KMS-11 (cell line): ENCODE results near the gene ASMTL.
"Not testable (repeated sequence)": the region's sequence is repeated elsewhere in the genome, so short reads cannot be mapped to it uniquely, and the experiment has no call there.

ENCODE experiments used
- H2AFZ ChIP-seq: fragments of 200-600 bp; sonication (generic); 2 replicates; pipeline ENCODE4 v1.6.1; 2016; ENCODE audit warnings: antibody characterized with exemption, mixed run types, low read depth
- H3K27ac ChIP-seq: fragments of 200-600 bp; sonication (generic); 2 replicates; pipeline ENCODE4 v1.6.1; 2016; ENCODE audit warnings: mild to moderate bottlenecking, mixed run types
- H3K27me3 ChIP-seq: fragments of 200-600 bp; sonication (generic); 2 replicates; pipeline ENCODE4 v1.6.1; 2017; ENCODE audit warnings: mild to moderate bottlenecking, low read depth, mixed run types, moderate library complexity; ENCODE audit not compliant: insufficient read depth
- H3K36me3 ChIP-seq: fragments of 200-600 bp; sonication (generic); 2 replicates; pipeline ENCODE4 v1.6.1; 2017; ENCODE audit warnings: mild to moderate bottlenecking, mixed run types; ENCODE audit not compliant: insufficient read depth
- H3K4me1 ChIP-seq: fragments of 200-600 bp; sonication (generic); 2 replicates; pipeline ENCODE4 v1.6.1; 2016; ENCODE audit warnings: mild to moderate bottlenecking, low read depth, mixed run types; ENCODE audit not compliant: poor library complexity, severe bottlenecking
- H3K4me2 ChIP-seq: fragments of 200-600 bp; sonication (generic); 2 replicates; pipeline ENCODE4 v1.7.0; 2016; ENCODE audit warnings: mild to moderate bottlenecking, mixed run types
- H3K4me3 ChIP-seq: fragments of 200-600 bp; sonication (generic); IDR thresholded peaks from 2 replicates; pipeline ENCODE4 v1.6.1; 2017; ENCODE audit warnings: low read depth, low read length, mixed read lengths; ENCODE audit not compliant: insufficient read depth
- H3K79me2 ChIP-seq: fragments of 200-600 bp; sonication (generic); 2 replicates; pipeline ENCODE4 v1.6.1; 2016; ENCODE audit warnings: low read depth, mixed run types; ENCODE audit not compliant: insufficient read depth
- H3K9ac ChIP-seq: fragments of 200-600 bp; sonication (generic); 2 replicates; pipeline ENCODE4 v1.6.1; 2016; ENCODE audit warnings: mild to moderate bottlenecking, mixed run types
- H4K20me1 ChIP-seq: fragments of 200-600 bp; sonication (generic); 2 replicates; pipeline ENCODE4 v1.6.1; 2016; ENCODE audit warnings: mild to moderate bottlenecking, mixed run types; ENCODE audit not compliant: insufficient read depth
- TF ChIP-seq, protein P1 (sequence below): fragments of 200-600 bp; sonication (generic); conservative IDR thresholded peaks from 2 replicates; pipeline ENCODE4 v1.6.1; 2017; ENCODE audit warnings: low read depth, mild to moderate bottlenecking, antibody characterized with exemption, low read length, moderate library complexity, mixed read lengths

ASMTL gene

DNA sequence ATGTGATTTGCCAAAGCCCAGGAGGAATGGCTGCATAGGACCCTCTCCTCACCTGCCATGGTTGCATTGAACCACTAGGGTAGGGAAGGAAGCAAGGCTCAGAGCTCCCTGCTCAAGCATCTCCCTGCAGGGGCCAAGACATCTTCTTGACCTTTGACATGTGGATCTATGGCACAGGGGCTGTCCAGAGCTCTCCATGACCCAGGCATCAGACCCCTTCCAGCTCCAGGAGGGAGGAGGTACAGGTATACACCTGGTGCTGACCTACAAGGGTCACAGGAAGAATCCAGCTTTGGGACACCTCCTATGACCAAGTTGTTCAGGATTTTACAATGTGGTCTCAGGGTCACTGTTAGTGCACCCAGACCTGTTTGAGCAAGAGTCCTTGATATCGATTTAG lies 23.2 kb upstream of the ASMTL start:
- Histone ChIP-seq H3K27me3 (no peaks in the 10 kb centered on the region), H3K79me2 (peaks cover 54% of the 10 kb centered on the region; the same call in 1 of the 2 replicates), H2AFZ (no peak overlapping the region), H3K4me2 (no peak overlapping the region), H3K27ac (no peak overlapping the region), H4K20me1 (no peaks in the 10 kb centered on the region), H3K36me3 (no peaks in the 10 kb centered on the region), H3K9ac (no peak overlapping the region), H3K4me3 (no peak overlapping the region), H3K4me1 (peaks cover 34% of the 10 kb centered on the region)
- TF ChIP-seq, protein P1, sequence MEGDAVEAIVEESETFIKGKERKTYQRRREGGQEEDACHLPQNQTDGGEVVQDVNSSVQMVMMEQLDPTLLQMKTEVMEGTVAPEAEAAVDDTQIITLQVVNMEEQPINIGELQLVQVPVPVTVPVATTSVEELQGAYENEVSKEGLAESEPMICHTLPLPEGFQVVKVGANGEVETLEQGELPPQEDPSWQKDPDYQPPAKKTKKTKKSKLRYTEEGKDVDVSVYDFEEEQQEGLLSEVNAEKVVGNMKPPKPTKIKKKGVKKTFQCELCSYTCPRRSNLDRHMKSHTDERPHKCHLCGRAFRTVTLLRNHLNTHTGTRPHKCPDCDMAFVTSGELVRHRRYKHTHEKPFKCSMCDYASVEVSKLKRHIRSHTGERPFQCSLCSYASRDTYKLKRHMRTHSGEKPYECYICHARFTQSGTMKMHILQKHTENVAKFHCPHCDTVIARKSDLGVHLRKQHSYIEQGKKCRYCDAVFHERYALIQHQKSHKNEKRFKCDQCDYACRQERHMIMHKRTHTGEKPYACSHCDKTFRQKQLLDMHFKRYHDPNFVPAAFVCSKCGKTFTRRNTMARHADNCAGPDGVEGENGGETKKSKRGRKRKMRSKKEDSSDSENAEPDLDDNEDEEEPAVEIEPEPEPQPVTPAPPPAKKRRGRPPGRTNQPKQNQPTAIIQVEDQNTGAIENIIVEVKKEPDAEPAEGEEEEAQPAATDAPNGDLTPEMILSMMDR, result no peak

DNA sequence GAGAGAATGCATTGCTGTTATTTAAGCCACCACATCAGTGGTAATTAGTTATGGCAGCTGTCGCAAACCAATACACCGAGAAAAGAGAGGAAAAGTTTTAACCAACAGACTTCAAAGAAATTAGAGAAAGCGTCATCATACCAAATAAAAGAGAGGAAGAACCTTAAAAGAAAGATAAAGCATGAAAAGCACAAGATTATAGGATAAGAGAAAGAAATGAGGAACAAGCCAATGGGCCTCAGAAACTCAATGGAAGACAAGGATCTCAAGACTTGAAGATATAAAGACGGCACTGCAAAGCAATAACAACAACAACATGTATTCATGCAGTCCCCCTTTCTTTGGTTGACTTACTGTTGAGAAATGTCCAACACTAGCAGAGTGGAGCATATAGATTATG lies 22.8 kb upstream of the ASMTL start:
- Histone ChIP-seq H3K36me3 (no peaks in the 10 kb centered on the region), H3K9ac (no peak overlapping the region), H3K27me3 (no peaks in the 10 kb centered on the region), H3K4me3 (no peak overlapping the region), H3K4me1 (peaks cover 34% of the 10 kb centered on the region), H3K79me2 (peaks cover 50% of the 10 kb centered on the region; the same call in 1 of the 2 replicates), H2AFZ (no peak overlapping the region), H3K4me2 (no peak overlapping the region), H3K27ac (no peak overlapping the region), H4K20me1 (no peaks in the 10 kb centered on the region)
- TF ChIP-seq, protein P1, result no peak

DNA sequence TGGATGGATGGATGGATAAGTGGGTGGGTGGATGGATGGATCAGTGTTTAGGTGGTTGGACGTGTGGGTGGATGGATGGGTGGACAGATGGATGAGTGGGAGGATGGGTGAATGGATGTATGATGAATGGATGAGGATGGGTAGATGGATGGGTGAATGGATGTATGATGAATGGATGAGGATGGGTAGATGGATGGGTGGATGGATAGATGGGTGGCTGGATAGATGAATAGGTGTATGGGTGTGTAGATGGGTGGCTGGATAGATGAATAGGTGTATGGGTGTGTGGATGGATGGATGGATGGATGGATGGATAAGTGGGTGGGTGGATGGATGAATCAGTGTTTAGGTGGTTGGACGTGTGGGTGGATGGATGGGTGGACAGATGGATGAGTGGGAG lies 21.9 kb upstream of the ASMTL start:
- not testable (repeated sequence) for H3K36me3 ChIP-seq, H3K4me2 ChIP-seq, H4K20me1 ChIP-seq, H2AFZ ChIP-seq, H3K4me3 ChIP-seq, H3K27me3 ChIP-seq, H3K9ac ChIP-seq, H3K27ac ChIP-seq
- Histone ChIP-seq H3K79me2 (peaks cover 41% of the 10 kb centered on the region; the same call in 1 of the 2 replicates), H3K4me1 (peaks cover 34% of the 10 kb centered on the region)

DNA sequence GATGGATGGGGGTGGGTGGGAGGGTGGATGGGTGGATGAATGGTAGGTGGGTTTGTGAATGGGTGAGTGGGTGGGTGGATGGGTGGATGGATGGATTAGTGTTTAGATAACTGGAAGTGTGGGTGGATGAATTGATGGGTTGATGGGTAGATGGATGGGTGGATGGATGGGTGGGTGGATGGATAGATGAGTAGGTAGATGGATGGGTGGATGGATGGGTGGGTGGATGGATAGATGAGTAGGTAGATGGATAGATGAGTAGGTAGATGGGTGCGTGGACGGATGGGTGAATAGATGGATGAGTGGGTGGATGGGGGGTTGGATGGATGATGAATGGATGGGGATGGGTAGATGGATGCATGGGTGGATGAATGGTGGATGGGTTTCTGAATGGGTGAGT lies 20.3 kb upstream of the ASMTL start:
- Histone ChIP-seq H2AFZ (no peak overlapping the region), H3K9ac (no peak overlapping the region), H3K4me1 (peaks cover 34% of the 10 kb centered on the region), H3K36me3 (no peaks in the 10 kb centered on the region), H3K27me3 (no peaks in the 10 kb centered on the region), H4K20me1 (no peaks in the 10 kb centered on the region), H3K4me3 (no peak overlapping the region), H3K27ac (no peak overlapping the region), H3K4me2 (no peak overlapping the region), H3K79me2 (peaks cover 30% of the 10 kb centered on the region; the same call in 1 of the 2 replicates)
- TF ChIP-seq, protein P1, result no peak

DNA sequence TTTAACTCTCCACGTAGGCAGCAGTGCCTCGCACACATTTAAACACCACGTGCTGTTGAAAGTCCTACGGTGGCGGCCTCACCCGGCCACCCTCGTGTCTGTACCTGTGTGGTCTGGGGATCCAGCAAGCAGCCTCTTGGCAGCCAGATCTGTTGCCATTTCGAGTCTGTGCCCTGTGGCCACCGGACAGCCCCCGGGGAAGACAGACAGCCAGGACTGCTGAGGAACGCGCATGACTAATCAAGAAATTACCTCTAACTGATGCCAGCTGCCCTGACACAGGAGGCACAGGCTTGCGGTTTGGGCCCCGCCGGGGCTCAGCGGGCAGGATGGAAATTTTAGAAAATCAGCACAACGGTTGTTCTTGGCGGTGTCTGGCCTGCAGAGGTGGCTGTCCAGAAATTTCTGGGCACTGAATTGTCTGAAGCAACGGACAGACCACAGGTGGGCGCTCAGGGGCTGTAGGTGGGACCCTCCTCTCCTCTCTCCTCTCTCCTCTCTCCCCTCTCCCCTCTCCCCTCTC lies 15.6 kb upstream of the ASMTL start:
- H3K4me2 ChIP-seq, result peak overlapping the region; percentile 58; the same call in 1 of the 2 replicates
- TF ChIP-seq, protein P1, result no peak
- H3K79me2 ChIP-seq, result peaks cover 17% of the 10 kb centered on the region
- peak overlapping the region; percentile 89 for H3K27ac ChIP-seq
- no peak overlapping the region for H3K4me3 ChIP-seq
- no peaks in the 10 kb centered on the region; the same call in 1 of the 2 replicates for H3K36me3 ChIP-seq
- peaks cover 77% of the 10 kb centered on the region for H3K4me1 ChIP-seq
- no peaks in the 10 kb centered on the region for H4K20me1 ChIP-seq
- no peak overlapping the region for H2AFZ ChIP-seq
- peak overlapping the region; percentile 26; the same call in 1 of the 2 replicates for H3K9ac ChIP-seq
- no peaks in the 10 kb centered on the region for H3K27me3 ChIP-seq
